ENCODE results near the gene SIGLEC6.
A peak's percentile ranks its signal among the peaks of the same experiment; 100 is the strongest.
"Not testable (repeated sequence)": the region's sequence is repeated elsewhere in the genome, so short reads cannot be mapped to it uniquely, and the experiment has no call there.

The SIGLEC6 gene

GRCh38 chr19:51508059-51508733 is 23.3 kb downstream of the SIGLEC6 start:
- DNase-seq = no peak

- no peak for DNase-seq
Observed at GRCh38 chr19:51507640-51508058, 23.8 kb downstream of the SIGLEC6 start.

- no peak for DNase-seq
Observed at GRCh38 chr19:51507192-51507591, 24.3 kb downstream of the SIGLEC6 start.

- DNase-seq = no peak
Observed at GRCh38 chr19:51505904-51506303, 25.6 kb downstream of the SIGLEC6 start.

GRCh38 chr19:51503896-51504295 is 27.6 kb downstream of the SIGLEC6 start:
- DNase-seq = no peak

- DNase-seq = no peak
Observed at GRCh38 chr19:51503286-51503817, 28.1 kb downstream of the SIGLEC6 start.

GRCh38 chr19:51501594-51502263 is 29.7 kb downstream of the SIGLEC6 start, which contains the start of gene SIGLEC12:
TSS of gene SIGLEC12 (minus strand) at chr19:51501800. CDS start at chr19:51501733, 67 bp downstream.
- DNase-seq = no peak

- DNase-seq = not testable (repeated sequence)
Observed at GRCh38 chr19:51500931-51501330, 30.5 kb downstream of the SIGLEC6 start.

- DNase-seq = no peak
Observed at GRCh38 chr19:51497666-51498065, 33.8 kb downstream of the SIGLEC6 start.

GRCh38 chr19:51493776-51494175 is 37.7 kb downstream of the SIGLEC6 start:
- no peak for DNase-seq

GRCh38 chr19:51491586-51491985 is 39.9 kb downstream of the SIGLEC6 start:
- no peak for DNase-seq

- DNase-seq = no peak
Observed at GRCh38 chr19:51490676-51491075, 40.8 kb downstream of the SIGLEC6 start.

- no peak for DNase-seq
Observed at GRCh38 chr19:51489113-51489512, 42.4 kb downstream of the SIGLEC6 start.

GRCh38 chr19:51488491-51488890 is 43.0 kb downstream of the SIGLEC6 start:
- DNase-seq = no peak

GRCh38 chr19:51485960-51486660 is 45.4 kb downstream of the SIGLEC6 start:
- DNase-seq = no peak

- DNase-seq = no peak
Observed at GRCh38 chr19:51480590-51480989, 50.9 kb downstream of the SIGLEC6 start.

GRCh38 chr19:51479531-51480331 is 51.7 kb downstream of the SIGLEC6 start:
- DNase-seq = no peak

- DNase-seq = no peak
Observed at GRCh38 chr19:51478381-51479234, 52.9 kb downstream of the SIGLEC6 start, which contains the start of gene CEACAM18. TSS of gene CEACAM18 (plus strand) at chr19:51478539.

- no peak for DNase-seq
Observed at GRCh38 chr19:51477344-51477743, 54.1 kb downstream of the SIGLEC6 start.

- DNase-seq = no peak
Observed at GRCh38 chr19:51476164-51476563, 55.3 kb downstream of the SIGLEC6 start.

GRCh38 chr19:51473009-51473707 is 58.3 kb downstream of the SIGLEC6 start:
- DNase-seq = peak; percentile 81
